AG10803 (cell line): ENCODE data around the gene RNF145.
"Not testable (repeated sequence)": the region's sequence is repeated elsewhere in the genome, so short reads cannot be mapped to it uniquely, and the experiment has no call there.

Experiments used
- DNase-seq: peaks from one replicate; pipeline ENCODE4 v3.0.0; 2010; ENCODE audit warnings: low read depth
- H3K4me3 ChIP-seq: 2 replicates; pipeline ENCODE4 v1.5.1; 2011; ENCODE audit warnings: mild to moderate bottlenecking, low read length, control low read depth
- TF ChIP-seq, protein P1 (sequence below): conservative IDR thresholded peaks from 2 replicates; pipeline ENCODE4 v1.5.1; 2011; ENCODE audit warnings: mild to moderate bottlenecking, low read length, control low read depth, inconsistent platforms

The RNF145 gene

DNA sequence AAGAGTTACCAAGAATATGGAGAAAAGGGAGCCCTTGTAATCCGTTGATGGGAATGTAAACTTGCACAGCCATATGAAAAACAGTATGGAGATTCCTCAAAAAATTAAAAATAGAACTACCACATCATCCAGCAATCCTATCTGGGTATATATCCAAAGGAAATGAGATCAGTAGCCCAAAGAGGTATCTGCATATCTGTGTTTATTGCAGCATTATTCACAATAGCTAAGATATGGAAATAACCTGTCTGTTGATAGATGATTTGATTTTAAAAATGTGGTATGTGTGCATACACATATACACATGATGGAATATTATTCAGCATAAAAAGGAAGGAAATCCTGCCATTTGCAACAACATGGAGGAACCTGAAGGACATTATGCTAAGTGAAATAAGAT lies 61.4 kb downstream of the RNF145 start:
- TF ChIP-seq, protein P1, sequence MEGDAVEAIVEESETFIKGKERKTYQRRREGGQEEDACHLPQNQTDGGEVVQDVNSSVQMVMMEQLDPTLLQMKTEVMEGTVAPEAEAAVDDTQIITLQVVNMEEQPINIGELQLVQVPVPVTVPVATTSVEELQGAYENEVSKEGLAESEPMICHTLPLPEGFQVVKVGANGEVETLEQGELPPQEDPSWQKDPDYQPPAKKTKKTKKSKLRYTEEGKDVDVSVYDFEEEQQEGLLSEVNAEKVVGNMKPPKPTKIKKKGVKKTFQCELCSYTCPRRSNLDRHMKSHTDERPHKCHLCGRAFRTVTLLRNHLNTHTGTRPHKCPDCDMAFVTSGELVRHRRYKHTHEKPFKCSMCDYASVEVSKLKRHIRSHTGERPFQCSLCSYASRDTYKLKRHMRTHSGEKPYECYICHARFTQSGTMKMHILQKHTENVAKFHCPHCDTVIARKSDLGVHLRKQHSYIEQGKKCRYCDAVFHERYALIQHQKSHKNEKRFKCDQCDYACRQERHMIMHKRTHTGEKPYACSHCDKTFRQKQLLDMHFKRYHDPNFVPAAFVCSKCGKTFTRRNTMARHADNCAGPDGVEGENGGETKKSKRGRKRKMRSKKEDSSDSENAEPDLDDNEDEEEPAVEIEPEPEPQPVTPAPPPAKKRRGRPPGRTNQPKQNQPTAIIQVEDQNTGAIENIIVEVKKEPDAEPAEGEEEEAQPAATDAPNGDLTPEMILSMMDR: no peak
- no peak for DNase-seq
- H3K4me3 ChIP-seq: no peak overlapping the region

DNA sequence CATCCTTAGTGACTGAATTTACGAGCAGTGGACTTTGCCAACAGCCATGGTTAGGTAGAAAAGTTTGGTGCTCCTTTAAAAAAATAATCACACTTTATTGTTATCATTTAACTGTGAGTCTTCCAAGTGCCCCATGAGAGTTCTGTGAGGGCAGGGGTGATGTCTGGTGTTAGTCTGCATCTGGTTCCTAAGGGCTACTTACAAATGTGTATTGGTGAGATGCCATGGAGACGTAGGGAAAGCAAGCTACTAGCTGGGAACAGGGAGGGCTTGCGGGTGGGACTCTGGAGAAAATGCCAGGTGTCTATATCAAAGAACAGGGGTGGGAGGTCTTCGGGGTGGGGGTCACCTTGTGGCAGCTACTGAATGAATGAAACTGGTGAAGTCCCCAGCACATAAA lies 62.5 kb downstream of the RNF145 start:
- TF ChIP-seq, protein P1: no peak
- H3K4me3 ChIP-seq: no peak overlapping the region
- DNase-seq: no peak

DNA sequence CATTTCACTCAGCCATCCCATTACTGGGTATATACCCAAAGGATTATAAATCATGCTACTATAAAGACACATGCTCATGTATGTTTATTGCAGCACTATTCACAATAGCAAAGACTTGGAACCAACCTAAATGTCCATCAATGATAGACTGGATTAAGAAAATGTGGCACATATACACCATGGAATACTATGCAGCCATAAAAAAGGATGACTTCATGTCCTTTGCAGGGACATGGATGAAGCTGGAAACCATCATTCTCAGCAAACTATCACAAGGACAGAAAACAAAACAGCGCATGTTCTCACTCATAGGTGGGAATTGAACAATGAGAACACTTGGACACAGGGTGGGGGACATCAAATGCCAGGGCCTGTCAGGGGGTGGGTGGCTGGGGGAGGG lies 64.2 kb downstream of the RNF145 start:
- not testable (repeated sequence) for H3K4me3 ChIP-seq, DNase-seq

DNA sequence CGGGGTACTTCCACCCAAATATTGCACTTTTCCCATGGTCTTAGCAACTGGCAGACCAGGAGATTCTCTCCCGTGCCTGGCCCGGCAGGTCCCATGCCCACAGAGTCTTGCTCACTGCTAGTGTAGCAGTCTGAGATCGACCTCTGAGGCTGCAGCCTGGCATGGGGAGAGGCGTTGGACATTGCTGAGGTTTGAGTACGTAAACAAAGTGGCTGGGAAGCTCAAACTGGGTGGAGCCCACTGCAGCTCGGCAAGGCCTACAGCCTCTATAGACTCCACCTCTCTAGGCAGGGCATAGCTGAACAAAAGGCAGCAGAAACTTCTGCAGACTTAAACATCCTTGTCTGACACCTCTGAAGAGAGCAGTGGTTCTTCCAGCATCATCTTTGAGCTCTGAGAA lies 69.6 kb downstream of the RNF145 start:
- TF ChIP-seq, protein P1: no peak
- no peak overlapping the region for H3K4me3 ChIP-seq
- DNase-seq: no peak

DNA sequence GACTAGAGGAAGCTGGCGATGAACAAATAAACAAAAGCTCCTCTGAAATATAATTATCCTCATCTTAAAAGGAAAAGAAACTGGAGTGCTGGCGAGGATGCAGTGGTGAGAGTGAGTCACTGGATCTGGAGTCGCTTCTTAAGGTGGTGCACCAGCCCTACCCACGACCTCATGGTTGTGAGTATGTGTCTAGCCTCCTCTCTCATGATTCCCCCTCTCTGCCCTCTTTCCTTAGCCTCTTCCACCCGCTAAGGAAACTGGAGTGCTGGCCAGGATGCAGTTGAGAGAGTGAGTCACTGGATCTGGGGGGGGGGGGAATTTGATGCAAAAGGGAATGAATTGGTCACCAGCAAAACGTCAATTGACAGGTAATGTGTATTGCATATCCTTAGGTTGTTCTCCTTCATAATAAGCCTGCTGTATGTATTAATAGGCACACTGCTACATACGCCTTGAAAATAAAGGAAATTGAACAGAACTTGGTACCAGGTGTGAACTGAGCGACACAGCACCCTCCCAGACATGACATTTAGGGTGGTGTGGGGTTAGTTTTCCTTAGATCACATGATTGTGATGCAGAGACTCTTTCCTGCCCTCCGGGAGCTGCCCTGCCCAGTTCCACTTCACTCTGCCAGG lies 73.3 kb downstream of the RNF145 start:
- DNase-seq: peak; percentile 52
- no peak overlapping the region for H3K4me3 ChIP-seq
- TF ChIP-seq, protein P1: no peak

DNA sequence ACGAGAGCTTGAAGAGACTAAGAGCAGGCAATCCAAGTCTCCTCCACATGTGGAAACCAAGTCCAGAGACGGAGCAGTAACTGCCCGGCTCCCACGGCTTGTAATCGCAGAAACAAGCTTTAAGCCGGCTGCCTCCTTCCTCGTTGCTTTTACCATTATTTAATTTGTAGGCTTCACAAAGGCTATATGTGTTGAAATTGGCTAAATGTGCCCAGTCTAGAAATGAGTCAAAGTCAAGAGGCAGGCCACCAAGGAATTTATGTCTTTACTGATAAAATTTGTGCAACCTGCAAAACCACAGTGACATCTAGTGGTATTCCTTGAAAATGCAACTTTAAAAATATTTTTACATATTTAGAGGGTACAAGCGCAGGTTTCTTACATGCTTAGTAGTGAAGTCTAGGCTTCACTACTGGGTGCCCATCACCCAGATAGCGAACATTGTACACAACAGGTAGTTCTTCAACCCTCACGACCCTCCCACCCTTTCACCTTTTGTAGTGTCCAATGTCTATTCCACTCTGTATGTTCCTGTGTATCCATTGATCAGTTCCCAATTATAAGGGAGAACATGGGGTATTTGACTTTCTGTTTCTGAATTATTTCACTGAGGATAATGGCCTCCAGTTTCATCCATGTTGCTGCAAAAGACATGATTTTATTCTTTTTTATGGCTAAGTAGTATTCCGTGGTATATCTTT lies 76.2 kb downstream of the RNF145 start:
- TF ChIP-seq, protein P1: peak; percentile 79
- peak; percentile 91 for DNase-seq
- H3K4me3 ChIP-seq: no peak overlapping the region

DNA sequence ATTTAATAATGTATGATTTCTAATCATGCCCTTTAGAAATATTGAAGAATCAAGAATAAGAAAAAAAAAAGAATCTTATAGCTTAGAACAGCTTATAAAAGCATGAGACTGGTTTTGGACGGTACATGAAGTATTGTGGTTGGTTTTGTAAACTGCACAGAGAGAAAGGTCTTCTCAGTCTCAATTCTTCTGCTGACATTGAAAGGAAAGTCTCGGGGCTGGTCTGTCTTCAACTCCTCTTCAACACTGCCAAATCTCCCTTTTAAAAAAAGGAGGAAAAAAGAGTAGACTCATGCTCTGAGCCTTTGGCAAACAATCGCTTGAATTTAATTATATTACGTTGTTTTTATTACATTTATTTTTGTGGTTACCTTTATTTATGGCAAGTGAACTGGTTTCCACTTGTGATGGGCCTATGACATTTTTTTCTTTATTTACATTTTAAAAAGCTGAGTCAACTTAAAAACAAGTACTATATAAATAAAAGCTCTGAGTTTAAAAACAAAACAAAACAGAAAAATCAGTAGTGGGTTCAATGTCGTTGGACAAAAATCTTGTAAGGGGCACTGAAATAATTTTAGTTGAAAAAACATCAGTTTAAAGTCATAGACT lies 76.8 kb downstream of the RNF145 start:
- TF ChIP-seq, protein P1: no peak
- no peak overlapping the region for H3K4me3 ChIP-seq
- no peak for DNase-seq
